Stimulated activated CD8-positive, alpha-beta memory T cell treated with anti-CD3 and anti-CD28 coated beads, Interleukin-4, amount 100 ng/mL, for 48 hours (primary cell): Measurements from ENCODE around the gene OLFM3.

Source experiments
- DNase-seq: peaks from one replicate; pipeline ENCODE4 v3.0.0-alpha.2; 2020

OLFM3 gene

GRCh38 chr1:101942516-101943193 is 54.1 kb downstream of the OLFM3 start:
- no peak for DNase-seq

DNA sequence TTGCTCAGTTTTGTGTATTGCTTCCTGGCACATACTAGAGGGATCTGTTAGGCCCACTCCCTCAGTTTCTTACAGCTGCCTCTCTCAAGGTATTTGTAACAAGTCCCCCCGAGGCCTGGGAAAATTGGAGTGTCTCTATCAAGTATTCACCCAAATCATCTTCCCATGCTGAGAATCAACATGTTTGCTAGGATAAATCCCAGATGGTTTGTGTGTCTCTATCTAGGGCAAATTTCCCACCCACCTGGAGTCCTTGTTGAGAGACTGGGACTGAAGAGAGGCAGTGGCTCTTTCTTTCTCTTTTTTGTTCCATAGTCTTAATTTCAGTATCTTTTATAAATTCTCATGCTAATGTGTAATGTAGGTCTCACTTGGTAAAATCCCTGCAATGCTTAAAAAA is 58.0 kb downstream of the OLFM3 start:
- DNase-seq = no peak

DNA sequence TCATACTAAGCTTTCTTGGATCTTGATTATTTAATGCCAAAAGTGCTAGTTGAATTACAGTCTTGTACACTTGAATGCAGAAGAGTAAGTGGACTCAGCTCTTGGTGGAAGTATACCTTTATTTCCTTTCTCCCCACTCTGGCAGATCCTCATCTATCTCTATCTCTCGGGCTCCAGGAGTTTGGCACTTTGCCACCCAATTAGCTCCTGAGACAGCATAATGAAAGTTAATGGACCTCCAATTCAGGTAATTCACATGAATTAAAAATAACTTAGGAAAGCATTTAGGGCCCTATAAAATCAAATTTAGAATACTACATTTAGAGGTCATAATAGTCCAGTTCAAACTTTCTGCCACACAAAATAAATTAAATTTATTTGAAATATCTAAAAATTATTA is 67.4 kb downstream of the OLFM3 start:
- DNase-seq = no peak

GRCh38 chr1:101928829-101929228 is 67.9 kb downstream of the OLFM3 start:
- no peak for DNase-seq

GRCh38 chr1:101924700-101925099 is 72.0 kb downstream of the OLFM3 start:
- no peak for DNase-seq

GRCh38 chr1:101920577-101920976 is 76.1 kb downstream of the OLFM3 start:
- no peak for DNase-seq

DNA sequence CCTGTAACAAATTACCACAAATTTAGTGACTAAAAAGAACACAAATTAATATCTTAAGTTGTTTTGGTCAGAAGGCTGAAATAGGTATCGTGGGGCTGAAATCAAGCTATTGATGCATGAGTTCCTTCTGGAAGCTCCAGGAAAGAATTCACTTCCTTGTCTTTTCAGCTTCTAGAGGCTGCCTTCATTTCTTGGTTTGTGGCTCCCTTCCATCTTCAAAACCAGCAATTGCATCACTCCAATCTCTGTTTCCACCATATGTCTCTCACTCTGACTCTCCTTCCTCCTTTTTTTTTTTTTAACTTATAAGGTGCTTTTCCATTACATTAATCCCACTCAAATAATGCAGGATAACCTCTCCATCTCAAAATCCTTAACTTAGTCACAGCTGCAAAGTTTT is 78.4 kb downstream of the OLFM3 start:
- DNase-seq = no peak

DNA sequence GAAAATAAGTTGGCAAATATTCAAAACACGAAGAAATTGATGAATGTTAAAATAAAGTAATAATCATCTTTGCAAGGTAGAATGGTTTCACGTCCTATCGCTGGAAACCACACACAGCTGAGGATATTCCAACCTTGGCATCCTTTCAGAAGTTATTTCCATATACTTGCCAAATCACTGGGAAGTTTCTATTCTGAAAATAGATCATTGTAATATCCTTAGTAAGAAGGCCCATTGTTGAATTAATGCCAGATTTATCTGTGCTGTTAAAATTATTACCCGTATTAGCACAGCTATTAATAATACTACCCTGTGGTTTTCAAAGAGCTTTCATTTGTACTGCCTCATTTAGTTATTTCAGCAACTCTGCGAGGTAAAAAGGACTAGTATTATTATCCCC is 81.1 kb downstream of the OLFM3 start:
- DNase-seq = no peak

GRCh38 chr1:101914473-101915242 is 82.1 kb downstream of the OLFM3 start:
- DNase-seq = no peak

DNA sequence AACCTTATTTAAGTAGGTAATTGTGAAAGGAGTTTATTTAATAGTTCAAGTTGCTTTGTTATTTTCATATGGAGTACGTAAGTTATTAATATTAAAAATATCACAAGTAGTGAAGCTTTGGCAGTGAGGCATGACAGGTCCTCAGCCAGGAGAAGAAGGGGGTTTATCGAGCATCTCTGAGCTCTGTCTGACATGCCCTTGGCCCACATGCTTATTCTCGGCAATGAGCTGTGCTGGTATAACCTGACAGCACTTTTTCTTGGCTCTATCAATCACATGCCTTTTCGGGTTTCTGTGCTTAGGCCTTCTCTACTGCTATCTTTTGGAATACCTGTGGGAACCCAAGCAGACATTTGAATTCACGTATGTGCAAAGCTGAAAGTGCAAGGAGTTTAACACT is 84.8 kb downstream of the OLFM3 start:
- no peak for DNase-seq

DNA sequence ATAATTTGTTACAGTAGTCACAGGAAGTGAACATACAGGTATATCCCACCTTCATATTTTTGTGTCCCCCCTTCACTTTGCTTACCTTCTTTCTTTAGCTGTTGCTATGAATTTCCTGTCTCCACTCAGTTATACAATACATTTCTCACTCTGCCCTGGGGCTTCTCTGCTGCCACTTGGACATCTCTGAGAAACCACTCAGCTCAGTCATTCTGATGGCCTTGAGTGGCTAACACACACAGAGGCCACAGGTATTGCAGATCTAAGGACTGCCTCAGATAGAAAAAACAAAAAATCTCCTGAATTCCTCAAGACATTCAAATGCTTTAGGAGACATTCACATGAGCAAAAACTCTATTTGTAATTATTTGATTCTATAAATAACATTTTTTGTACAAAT is 87.7 kb downstream of the OLFM3 start:
- no peak for DNase-seq

- no peak for DNase-seq
Measured at GRCh38 chr1:101907264-101907663, 89.5 kb downstream of the OLFM3 start.

DNA sequence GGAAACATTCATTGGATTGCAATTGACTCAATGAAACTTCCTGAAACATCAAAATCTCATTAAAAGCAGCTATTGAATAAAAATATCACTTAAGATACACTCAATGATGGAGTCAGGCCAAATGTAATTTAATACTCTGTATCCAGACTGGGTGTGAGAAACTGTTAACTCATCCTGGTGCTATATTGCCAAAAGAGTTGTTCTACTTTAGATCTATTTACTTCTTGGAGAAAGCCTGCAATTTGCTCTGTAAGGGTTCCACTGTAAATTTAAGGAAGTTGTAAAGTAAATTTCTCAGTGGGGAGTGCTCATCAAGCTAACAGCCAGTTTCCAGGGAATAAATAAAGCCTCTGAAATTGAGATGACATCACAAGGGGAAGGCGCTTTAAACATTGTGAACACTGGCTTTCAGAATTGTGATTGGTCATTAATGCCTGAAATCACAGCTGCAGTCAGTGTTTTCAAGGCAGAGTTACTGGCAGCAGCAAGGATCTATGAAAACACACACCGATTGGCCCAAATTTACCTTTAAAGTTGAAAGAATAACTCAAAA is 91.4 kb downstream of the OLFM3 start:
- DNase-seq = no peak

GRCh38 chr1:101902199-101902598 is 94.5 kb downstream of the OLFM3 start:
- DNase-seq = no peak

DNA sequence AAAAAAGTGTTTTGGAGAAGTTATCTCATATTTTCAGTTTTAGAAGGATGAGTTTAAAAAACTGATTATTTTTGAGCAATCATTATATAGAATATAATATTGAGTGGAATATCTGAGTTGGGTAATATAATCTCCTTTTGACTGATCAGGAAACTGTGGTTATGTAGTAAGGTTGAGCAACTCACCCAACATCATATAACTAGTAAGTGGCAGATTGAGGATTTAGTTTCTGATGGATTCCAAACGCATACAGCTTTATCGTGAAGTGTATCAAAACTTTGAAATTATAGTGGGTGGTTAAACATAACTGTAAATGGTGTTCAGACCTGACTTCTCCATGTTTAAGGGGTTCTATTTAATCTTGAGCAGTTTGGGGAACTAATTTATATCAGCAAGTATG is 98.6 kb downstream of the OLFM3 start:
- DNase-seq = no peak

DNA sequence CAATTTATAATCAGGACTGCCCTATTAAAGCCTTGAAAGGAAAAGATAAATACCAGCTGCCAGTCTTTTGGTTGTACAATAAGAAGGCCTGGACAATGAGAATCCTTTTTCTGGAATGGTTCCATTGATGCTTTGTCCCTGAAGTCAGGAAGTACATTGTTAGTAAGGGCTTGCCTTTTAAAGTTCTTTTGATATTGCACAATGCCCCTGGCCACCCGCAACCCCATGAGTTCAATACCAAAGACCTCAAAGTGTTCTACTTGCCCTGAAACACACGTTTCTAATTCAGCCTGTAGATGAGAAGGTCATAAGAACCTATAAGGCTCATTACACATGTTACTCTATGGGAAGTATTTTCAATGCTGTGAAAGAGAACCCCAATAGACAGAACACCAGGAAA is 112.1 kb downstream of the OLFM3 start:
- DNase-seq = no peak

GRCh38 chr1:101875891-101876290 is 120.8 kb downstream of the OLFM3 start:
- DNase-seq = no peak

GRCh38 chr1:101873672-101874071 is 123.1 kb downstream of the OLFM3 start:
- no peak for DNase-seq

DNA sequence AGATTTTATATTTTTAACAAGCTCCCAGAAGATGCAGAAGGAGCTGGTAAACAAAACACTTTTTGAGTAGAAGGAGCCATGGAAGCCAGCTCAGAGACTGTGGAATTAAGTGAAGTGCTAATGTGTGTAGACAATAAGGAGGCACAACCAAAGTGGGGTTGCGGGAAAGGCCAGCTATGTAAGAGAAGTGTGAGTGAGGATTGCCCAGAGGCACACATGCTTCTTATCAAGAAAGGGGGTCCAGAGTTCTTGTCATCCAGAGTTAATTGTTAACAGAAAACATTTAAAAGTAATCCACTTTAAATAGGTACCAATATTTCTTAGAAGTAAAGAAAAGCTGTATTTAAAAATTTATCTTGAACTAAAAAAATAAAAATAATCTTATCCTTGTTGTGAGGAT is 136.8 kb downstream of the OLFM3 start:
- DNase-seq = no peak

DNA sequence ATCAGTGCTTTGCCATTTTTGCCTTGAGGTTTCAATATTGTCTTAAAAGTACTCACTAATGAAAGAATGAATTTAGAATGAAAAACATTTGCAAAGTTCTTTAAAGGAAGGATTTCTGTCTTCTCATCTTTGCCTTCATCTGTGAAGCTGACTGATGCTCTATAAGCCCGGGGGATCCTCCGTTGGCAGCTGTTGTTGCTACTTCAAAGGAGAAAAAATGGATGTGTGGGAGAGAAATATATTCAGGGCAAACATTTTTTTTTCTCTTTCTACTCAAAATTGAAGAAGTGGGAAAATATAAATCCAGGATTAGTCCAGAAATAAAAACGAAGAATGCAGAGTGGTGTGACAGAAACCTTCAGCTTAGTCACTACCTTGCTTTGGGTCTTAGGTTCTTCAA is 142.5 kb downstream of the OLFM3 start:
- no peak for DNase-seq

DNA sequence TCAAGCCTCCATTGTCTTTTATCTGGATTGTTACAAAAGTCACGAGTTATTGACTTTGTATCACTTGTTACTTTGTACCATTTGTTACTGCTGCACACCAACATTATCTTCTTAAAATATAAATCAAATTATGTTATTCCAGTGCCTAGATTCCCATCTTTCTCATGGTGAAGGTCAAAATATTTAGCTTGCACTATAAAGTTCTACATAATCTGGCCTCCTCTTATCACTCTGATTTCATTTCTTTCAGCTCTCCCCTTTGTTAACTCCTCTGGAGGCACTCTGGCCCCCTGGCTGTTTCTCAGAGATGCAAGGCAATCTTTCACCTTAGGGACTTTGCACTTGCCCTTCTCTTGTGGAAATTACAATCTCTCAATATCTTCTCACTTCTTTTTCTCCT is 143.8 kb downstream of the OLFM3 start:
- no peak for DNase-seq

- no peak for DNase-seq
Measured at GRCh38 chr1:101849356-101849755, 147.4 kb downstream of the OLFM3 start.

- DNase-seq = no peak
Measured at GRCh38 chr1:101847626-101848025, 149.1 kb downstream of the OLFM3 start.

DNA sequence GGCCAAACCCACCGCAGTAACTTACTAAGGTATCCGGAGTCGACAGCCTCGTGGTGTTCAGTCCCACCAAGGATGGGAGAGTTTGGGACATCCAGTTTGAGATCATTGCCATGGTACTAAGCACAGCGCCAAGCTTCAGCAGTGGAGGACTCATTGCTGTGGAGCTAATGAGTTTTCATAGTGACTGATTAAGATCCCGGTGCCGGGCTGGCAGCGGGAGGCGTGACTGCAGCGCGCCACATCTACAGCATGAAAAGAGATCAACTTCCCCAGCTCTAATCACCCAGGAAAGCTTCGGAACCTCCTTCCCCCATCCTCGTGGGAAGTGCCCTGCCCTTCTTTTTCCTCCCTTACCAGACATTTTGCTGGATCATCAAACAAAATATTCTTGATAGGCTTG is 149.9 kb downstream of the OLFM3 start:
- no peak for DNase-seq

DNA sequence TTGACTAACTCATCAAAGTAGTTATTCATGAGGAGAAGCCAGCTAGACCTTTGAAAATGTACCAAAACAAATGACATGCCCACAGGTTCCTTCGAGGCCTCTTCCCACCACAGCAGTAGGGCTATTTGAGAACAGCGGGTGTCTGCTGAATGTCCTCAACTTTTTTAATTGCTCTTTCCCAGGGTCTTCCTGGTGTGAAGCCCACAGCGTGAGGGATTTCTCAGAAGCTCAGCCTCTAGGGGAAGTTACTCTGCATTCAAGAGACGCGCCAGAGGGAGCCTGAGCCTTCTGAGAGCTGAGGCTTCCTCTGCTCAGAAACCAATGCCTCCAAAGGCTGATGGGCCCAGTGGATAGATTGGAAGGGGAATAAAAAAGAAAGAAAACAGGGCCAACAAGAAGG is 153.6 kb downstream of the OLFM3 start:
- DNase-seq = no peak
